K562 (cell line): ENCODE results near the gene MXRA7. TPM values are rescaled to one million over a fixed set of nuclear protein-coding genes. Genes with fewer than 3 reads are reported as not detected.

Source experiments
- ADNP ChIP-seq: fragments of 200-800 bp; sonication (Bioruptor generic); IDR thresholded peaks from 2 replicates; pipeline ENCODE4 v1.6.1; 2016; ENCODE audit warnings: missing genetic modification characterization, missing compliant biosample characterization
- E2F6 ChIP-seq, 2 experiments: IDR thresholded peaks; 2 replicates each; pipeline ENCODE4 v1.6.1; 2011; ENCODE audit warnings: borderline replicate concordance in 1 of 2, control low read depth in 1 of 2, low read depth in 1 of 2, low read length in 1 of 2, mild to moderate bottlenecking in 1 of 2, mixed read lengths in 1 of 2, moderate library complexity in 1 of 2; ENCODE audit not compliant: insufficient read depth in 1 of 2, insufficient read length in 1 of 2, poor library complexity in 1 of 2, severe bottlenecking in 1 of 2; ENCODE audit errors: extremely low read depth in 1 of 2
- GABPB2 ChIP-seq: fragments of 250-450 bp; sonication (Bioruptor Pico); conservative IDR thresholded peaks from 2 replicates; pipeline ENCODE4 v1.5.1; 2021; ENCODE audit warnings: mild to moderate bottlenecking
- HNRNPL ChIP-seq: fragments of 200-400 bp; formaldehyde crosslinking; IDR thresholded peaks from 2 replicates; pipeline ENCODE4 v1.6.1; 2017; ENCODE audit warnings: low read depth, mild to moderate bottlenecking, low read length
- KAT8 ChIP-seq: fragments of 450-650 bp; IDR thresholded peaks from 2 replicates; pipeline ENCODE4 v1.6.1; 2016; ENCODE audit warnings: low read depth, mild to moderate bottlenecking
- NCOA1 ChIP-seq: fragments of 450-650 bp; IDR thresholded peaks from 2 replicates; pipeline ENCODE4 v1.6.1; 2016; ENCODE audit warnings: low read depth
- NONO ChIP-seq, 2 experiments: fragments of 200-400 bp in 1 of 2; fragments of 450-650 bp in 1 of 2; formaldehyde crosslinking in 1 of 2; IDR thresholded peaks; 2 replicates each; pipeline ENCODE4 v1.6.1; 2017; ENCODE audit warnings: low read depth in 2 of 2, mild to moderate bottlenecking in 2 of 2, moderate library complexity in 2 of 2, low read length in 1 of 2
- PTBP1 ChIP-seq: fragments of 200-400 bp; formaldehyde crosslinking; IDR thresholded peaks from 2 replicates; pipeline ENCODE4 v1.6.1; 2017; ENCODE audit warnings: low read depth, low read length
- SIRT6 ChIP-seq: IDR thresholded peaks from one replicate; pipeline ENCODE4 v1.6.1; 2012; ENCODE audit warnings: low read depth, mild to moderate bottlenecking, control low read depth, inconsistent platforms, low read length, moderate library complexity
- SP2 ChIP-seq: IDR thresholded peaks from 2 replicates; pipeline ENCODE4 v1.6.1; 2011; ENCODE audit warnings: mild to moderate bottlenecking, low read depth, low read length, moderate library complexity; ENCODE audit not compliant: poor library complexity, severe bottlenecking; ENCODE audit errors: extremely low read depth
- XRCC3 ChIP-seq: fragments of 450-650 bp; IDR thresholded peaks from 2 replicates; pipeline ENCODE4 v1.6.1; 2017; ENCODE audit warnings: mild to moderate bottlenecking, moderate library complexity
- ZNF311 ChIP-seq: fragments of 250-450 bp; sonication (Bioruptor Pico); IDR thresholded peaks from 2 replicates; pipeline ENCODE4 v1.4.0; 2020; ENCODE audit warnings: mild to moderate bottlenecking, moderate library complexity
- ZNF398 ChIP-seq: fragments of 250-450 bp; sonication (Bioruptor Pico); IDR thresholded peaks from 2 replicates; pipeline ENCODE4 v1.8.0; 2021; ENCODE audit warnings: moderate library complexity, mild to moderate bottlenecking, inconsistent platforms
- ZNF780A ChIP-seq: fragments of 250-450 bp; sonication (Bioruptor Pico); IDR thresholded peaks from 2 replicates; pipeline ENCODE4 v1.5.0; 2021; ENCODE audit warnings: mild to moderate bottlenecking
- polyA plus RNA-seq, 8 experiments: library from polyadenylated mRNA; depleted of rRNA in 4 of 8; stranded (reverse) in 5 of 8; unstranded in 3 of 8; fragments of >200 nt; fragmentation: Nextera tagmentation in 2 of 8; fragmentation: Illumina TruSeq in 1 of 8; extraction: Ambion mirVana in 2 of 8; extraction: Trizol in 1 of 8; gene quantifications; 2 replicates each; pipeline versions ENCODE4 v1.2.1 to v1.2.3, GENCODE V29; 2011 to 2014; ENCODE audit warnings: inconsistent platforms in 1 of 8, missing spikeins in 1 of 8
- total RNA-seq, 7 experiments: library from RNA; depleted of rRNA in 6 of 7; stranded (reverse); fragments of >200 nt in 6 of 7; fragmentation: Illumina TruSeq in 2 of 7; extraction: Trizol in 2 of 7; gene quantifications; 2 replicates each; pipeline versions ENCODE4 v1.2.1 to v1.2.3, GENCODE V29; 2011 to 2021; ENCODE audit warnings: low replicate concordance in 1 of 7
- TF ChIP-seq, protein P1 (sequence below): fragments of 450-650 bp; IDR thresholded peaks from 2 replicates; pipeline ENCODE4 v1.7.1; 2018; ENCODE audit warnings: mild to moderate bottlenecking, low read depth; ENCODE audit not compliant: partially characterized antibody
- TF ChIP-seq, protein P2 (sequence below), 2 experiments: fragments of 150-350 bp in 1 of 2; IDR thresholded peaks; 2 replicates each; pipeline ENCODE4 v1.6.1; 2012 to 2016; ENCODE audit warnings: low read depth in 2 of 2, low read length in 2 of 2, mild to moderate bottlenecking in 1 of 2, moderate library complexity in 1 of 2

Gene MXRA7
- total and polyA plus RNA-seq, 9 of the 15 experiments (the other 6 are each of a cell fraction or from before 2014, with no cell fraction given), result 2.6 to 38.4 (median 14.3) TPM

DNA sequence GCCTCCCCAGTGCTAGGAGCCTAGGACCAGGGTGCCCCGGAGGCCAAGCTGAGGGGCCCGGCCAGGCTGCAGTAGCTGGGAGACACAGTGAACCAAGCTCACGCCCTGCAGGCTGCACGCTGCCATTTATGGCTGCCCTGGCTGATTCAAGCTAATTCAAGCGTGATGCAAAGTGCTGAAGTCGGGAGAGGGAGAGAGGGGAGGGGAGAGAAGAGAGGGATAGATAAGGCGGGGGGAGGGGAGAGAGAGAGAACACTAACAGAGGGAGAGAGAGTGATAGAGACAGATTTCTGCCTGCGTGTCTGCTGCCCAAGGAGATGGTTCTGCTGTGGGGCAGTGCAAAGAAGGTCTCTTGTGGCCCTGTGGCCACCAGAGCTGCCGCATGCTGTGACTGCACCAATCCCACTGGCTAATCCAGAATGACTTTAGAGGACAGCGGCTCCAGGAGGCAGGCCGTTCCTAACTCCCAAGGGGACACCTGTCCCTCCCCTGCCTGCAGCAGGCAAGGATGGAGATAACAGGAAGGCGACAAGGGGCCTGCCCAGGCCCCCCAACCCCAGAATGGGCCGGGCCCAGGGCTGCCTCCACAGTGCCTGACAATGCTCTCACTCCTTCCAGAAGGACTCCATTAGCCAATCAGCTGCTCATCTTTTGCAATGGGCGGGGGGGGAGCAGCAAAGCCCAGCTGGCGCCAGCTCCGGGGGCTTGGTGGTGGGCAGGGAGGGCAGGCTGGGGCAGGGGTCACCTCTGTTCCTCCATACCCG is 12.9 kb downstream of the MXRA7 start (continued):
- no peak for TF ChIP-seq ZNF398 (CRISPR knock-in tag)
- TF ChIP-seq NONO (IDR thresholded peaks at IDR 0.05; ENCODE audit: low read depth in 2 of 2, low read length in 1 of 2), result no peak
- no peak for TF ChIP-seq ADNP (tag)
- peak; percentile 45; the same call in 1 of the 2 replicates for TF ChIP-seq NCOA1
- TF ChIP-seq ZNF780A (CRISPR knock-in tag), result no peak
- no peak for TF ChIP-seq E2F6 (IDR thresholded peaks at IDR 0.05; ENCODE audit: borderline replicate concordance in 1 of 2, extremely low read depth in 1 of 2, insufficient read depth in 1 of 2, insufficient read length in 1 of 2, low read depth in 1 of 2, low read length in 1 of 2, poor library complexity in 1 of 2, severe bottlenecking in 1 of 2)
- TF ChIP-seq PTBP1, result no peak
- TF ChIP-seq ZNF311 (CRISPR knock-in tag), result no peak
- TF ChIP-seq XRCC3, result no peak
- TF ChIP-seq, protein P1, sequence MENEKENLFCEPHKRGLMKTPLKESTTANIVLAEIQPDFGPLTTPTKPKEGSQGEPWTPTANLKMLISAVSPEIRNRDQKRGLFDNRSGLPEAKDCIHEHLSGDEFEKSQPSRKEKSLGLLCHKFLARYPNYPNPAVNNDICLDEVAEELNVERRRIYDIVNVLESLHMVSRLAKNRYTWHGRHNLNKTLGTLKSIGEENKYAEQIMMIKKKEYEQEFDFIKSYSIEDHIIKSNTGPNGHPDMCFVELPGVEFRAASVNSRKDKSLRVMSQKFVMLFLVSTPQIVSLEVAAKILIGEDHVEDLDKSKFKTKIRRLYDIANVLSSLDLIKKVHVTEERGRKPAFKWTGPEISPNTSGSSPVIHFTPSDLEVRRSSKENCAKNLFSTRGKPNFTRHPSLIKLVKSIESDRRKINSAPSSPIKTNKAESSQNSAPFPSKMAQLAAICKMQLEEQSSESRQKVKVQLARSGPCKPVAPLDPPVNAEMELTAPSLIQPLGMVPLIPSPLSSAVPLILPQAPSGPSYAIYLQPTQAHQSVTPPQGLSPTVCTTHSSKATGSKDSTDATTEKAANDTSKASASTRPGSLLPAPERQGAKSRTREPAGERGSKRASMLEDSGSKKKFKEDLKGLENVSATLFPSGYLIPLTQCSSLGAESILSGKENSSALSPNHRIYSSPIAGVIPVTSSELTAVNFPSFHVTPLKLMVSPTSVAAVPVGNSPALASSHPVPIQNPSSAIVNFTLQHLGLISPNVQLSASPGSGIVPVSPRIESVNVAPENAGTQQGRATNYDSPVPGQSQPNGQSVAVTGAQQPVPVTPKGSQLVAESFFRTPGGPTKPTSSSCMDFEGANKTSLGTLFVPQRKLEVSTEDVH, result peak; percentile 48
- TF ChIP-seq SIRT6, result no peak
- no peak for TF ChIP-seq GABPB2 (CRISPR knock-in tag)
- TF ChIP-seq SP2, result no peak
- no peak for TF ChIP-seq KAT8
- TF ChIP-seq HNRNPL, result no peak
- TF ChIP-seq, protein P2, sequence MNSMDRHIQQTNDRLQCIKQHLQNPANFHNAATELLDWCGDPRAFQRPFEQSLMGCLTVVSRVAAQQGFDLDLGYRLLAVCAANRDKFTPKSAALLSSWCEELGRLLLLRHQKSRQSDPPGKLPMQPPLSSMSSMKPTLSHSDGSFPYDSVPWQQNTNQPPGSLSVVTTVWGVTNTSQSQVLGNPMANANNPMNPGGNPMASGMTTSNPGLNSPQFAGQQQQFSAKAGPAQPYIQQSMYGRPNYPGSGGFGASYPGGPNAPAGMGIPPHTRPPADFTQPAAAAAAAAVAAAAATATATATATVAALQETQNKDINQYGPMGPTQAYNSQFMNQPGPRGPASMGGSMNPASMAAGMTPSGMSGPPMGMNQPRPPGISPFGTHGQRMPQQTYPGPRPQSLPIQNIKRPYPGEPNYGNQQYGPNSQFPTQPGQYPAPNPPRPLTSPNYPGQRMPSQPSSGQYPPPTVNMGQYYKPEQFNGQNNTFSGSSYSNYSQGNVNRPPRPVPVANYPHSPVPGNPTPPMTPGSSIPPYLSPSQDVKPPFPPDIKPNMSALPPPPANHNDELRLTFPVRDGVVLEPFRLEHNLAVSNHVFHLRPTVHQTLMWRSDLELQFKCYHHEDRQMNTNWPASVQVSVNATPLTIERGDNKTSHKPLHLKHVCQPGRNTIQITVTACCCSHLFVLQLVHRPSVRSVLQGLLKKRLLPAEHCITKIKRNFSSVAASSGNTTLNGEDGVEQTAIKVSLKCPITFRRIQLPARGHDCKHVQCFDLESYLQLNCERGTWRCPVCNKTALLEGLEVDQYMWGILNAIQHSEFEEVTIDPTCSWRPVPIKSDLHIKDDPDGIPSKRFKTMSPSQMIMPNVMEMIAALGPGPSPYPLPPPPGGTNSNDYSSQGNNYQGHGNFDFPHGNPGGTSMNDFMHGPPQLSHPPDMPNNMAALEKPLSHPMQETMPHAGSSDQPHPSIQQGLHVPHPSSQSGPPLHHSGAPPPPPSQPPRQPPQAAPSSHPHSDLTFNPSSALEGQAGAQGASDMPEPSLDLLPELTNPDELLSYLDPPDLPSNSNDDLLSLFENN (IDR thresholded peaks at IDR 0.05; ENCODE audit: low read depth in 2 of 2, low read length in 2 of 2), result no peak
